A549 (cell line): ENCODE measurements around the gene GLIPR1L2. TPM values are rescaled to one million over a fixed set of nuclear protein-coding genes. Genes with fewer than 3 reads are reported as not detected.
A peak's percentile ranks its signal among the peaks of the same experiment; 100 is the strongest.

ENCODE experiments used
- ATAC-seq, 2 experiments: fragments of 200-7000 bp in 1 of 2; fragments of >200 bp in 1 of 2; cut with Nextera tagmentation in 1 of 2; cut with Tn5 transposase in 1 of 2; 3 replicates each; pipeline versions ENCODE4 v1.8.0 to v1.9.1; 2018 to 2020; ENCODE audit warnings: mild to moderate bottlenecking in 1 of 2, moderate library complexity in 1 of 2
- CTCF ChIA-PET: fragments of 300-600 bp; sonication (Branson Sonifier 250); formaldehyde crosslinking; extraction: SDS; loops from one replicate; lab custom pipeline; 2021; ENCODE audit warnings: antibody characterized with exemption, inconsistent platforms; lab: Yijun Ruan, JAX
- POLR2A ChIA-PET: fragments of 350-600 bp; formaldehyde crosslinking; extraction: SDS; loops from one replicate; lab custom pipeline; 2021; ENCODE audit warnings: antibody characterized with exemption, inconsistent platforms; lab: Yijun Ruan, JAX
- DNase-seq, 2 experiments: peaks; one replicate each; pipeline versions ENCODE4 v3.0.0 to v3.0.0-alpha.2; 2011 to 2016; ENCODE audit warnings: low read depth in 1 of 2, low spot score in 1 of 2
- FAIRE-seq: peaks from 2 replicates; lab custom pipeline; 2011; peaks lifted over from hg19 to GRCh38; lab: Jason Lieb, UNC
- H3K27ac ChIP-seq, 2 experiments: fragments of >200 bp; sonication (Bioruptor Twin); formaldehyde crosslinking; 3 replicates each; pipeline ENCODE4 v1.5.1; 2016 to 2017
- H3K4me1 ChIP-seq: fragments of >200 bp; sonication (Bioruptor Twin); formaldehyde crosslinking; 3 replicates; pipeline ENCODE4 v1.6.1; 2016
- H3K4me2 ChIP-seq: fragments of >200 bp; sonication (Bioruptor Twin); formaldehyde crosslinking; 3 replicates; pipeline ENCODE4 v1.6.1; 2016
- H3K4me3 ChIP-seq: fragments of >200 bp; sonication (Bioruptor Twin); formaldehyde crosslinking; 3 replicates; pipeline ENCODE4 v1.5.1; 2016
- H3K9me3 ChIP-seq: fragments of >200 bp; sonication (Bioruptor Twin); formaldehyde crosslinking; 3 replicates; pipeline ENCODE4 v1.6.1; 2016
- CBX2 ChIP-seq: fragments of 200-600 bp; sonication (generic); IDR thresholded peaks from 2 replicates; pipeline ENCODE4 v1.6.1; 2016; ENCODE audit warnings: low read depth, mild to moderate bottlenecking, borderline replicate concordance
- CEBPB ChIP-seq, 2 experiments: fragments of >200 bp in 1 of 2; sonication (Bioruptor Twin) in 1 of 2; formaldehyde crosslinking in 1 of 2; IDR thresholded peaks; 2 replicates each; pipeline ENCODE4 v1.6.1; 2012 to 2016
- EHF ChIP-seq: fragments of 250-450 bp; sonication (Bioruptor Pico); IDR thresholded peaks from 2 replicates; pipeline ENCODE4 v1.5.0; 2020; ENCODE audit warnings: mild to moderate bottlenecking
- EHMT2 ChIP-seq: fragments of 200-600 bp; sonication (generic); IDR thresholded peaks from 2 replicates; pipeline ENCODE4 v1.6.1; 2016; ENCODE audit warnings: antibody characterized with exemption, low read depth, mild to moderate bottlenecking, moderate library complexity
- EP300 ChIP-seq, 2 experiments: fragments of >200 bp; sonication (Bioruptor Twin); formaldehyde crosslinking; IDR thresholded peaks; 2 replicates in 1 of 2; 3 replicates in 1 of 2; pipeline ENCODE4 v1.6.1; 2016 to 2017
- FOSB ChIP-seq: fragments of 250-450 bp; sonication (Bioruptor Pico); IDR thresholded peaks from 2 replicates; pipeline ENCODE4 v1.5.0; 2020; ENCODE audit warnings: mild to moderate bottlenecking, moderate library complexity
- HDAC2 ChIP-seq: fragments of 200-600 bp; sonication (generic); IDR thresholded peaks from 2 replicates; pipeline ENCODE4 v1.6.1; 2016
- HOXB13 ChIP-seq: fragments of 250-450 bp; sonication (Bioruptor Pico); IDR thresholded peaks from 2 replicates; pipeline ENCODE4 v1.5.0; 2020; ENCODE audit warnings: low read depth, mild to moderate bottlenecking, moderate library complexity
- KDM5A ChIP-seq: fragments of 200-600 bp; sonication (generic); IDR thresholded peaks from 2 replicates; pipeline ENCODE4 v1.6.1; 2016; ENCODE audit warnings: antibody characterized with exemption, mild to moderate bottlenecking
- NPAS2 ChIP-seq: fragments of 250-450 bp; sonication (Bioruptor Pico); IDR thresholded peaks from 2 replicates; pipeline ENCODE4 v1.8.0; 2022; ENCODE audit warnings: mild to moderate bottlenecking, moderate library complexity, borderline replicate concordance
- NR3C1 ChIP-seq: fragments of >200 bp; sonication (Bioruptor Twin); formaldehyde crosslinking; IDR thresholded peaks from 3 replicates; pipeline ENCODE4 v1.6.1; 2017
- PHF8 ChIP-seq: fragments of 200-600 bp; sonication (generic); IDR thresholded peaks from 2 replicates; pipeline ENCODE4 v1.6.1; 2016; ENCODE audit warnings: low read depth, mild to moderate bottlenecking, antibody characterized with exemption, moderate library complexity, borderline replicate concordance
- RARB ChIP-seq: fragments of 250-450 bp; sonication (Bioruptor Pico); IDR thresholded peaks from 2 replicates; pipeline ENCODE4 v1.8.0; 2021; ENCODE audit warnings: mild to moderate bottlenecking, moderate library complexity
- RCOR1 ChIP-seq: fragments of 150-350 bp; IDR thresholded peaks from 2 replicates; pipeline ENCODE4 v1.6.1; 2014; ENCODE audit warnings: antibody characterized with exemption, low read length, low read depth
- RNF2 ChIP-seq: fragments of 200-600 bp; sonication (generic); IDR thresholded peaks from 2 replicates; pipeline ENCODE4 v1.6.1; 2016; ENCODE audit warnings: low read depth, mild to moderate bottlenecking, antibody characterized with exemption, moderate library complexity, borderline replicate concordance
- TP53 ChIP-seq: fragments of 250-450 bp; sonication (Bioruptor Pico); IDR thresholded peaks from 2 replicates; pipeline ENCODE4 v1.5.0; 2021; ENCODE audit warnings: mild to moderate bottlenecking, moderate library complexity
- ZSCAN20 ChIP-seq: fragments of 250-450 bp; sonication (Bioruptor Pico); IDR thresholded peaks from 2 replicates; pipeline ENCODE4 v1.8.0; 2022; ENCODE audit warnings: mild to moderate bottlenecking, moderate library complexity
- WGBS: methylation state at CpG from one replicate; pipeline ENCODE4 v1.1.6; 2017; ENCODE audit errors: missing lambda C conversion rate; 5-methylcytosine and 5-hydroxymethylcytosine counted together
- polyA plus RNA-seq, 4 experiments: library from polyadenylated mRNA; depleted of rRNA in 3 of 4; stranded (reverse); fragments of >200 nt; fragmentation: RNase III in 1 of 4; extraction: RNeasy Plus Mini Kit Qiagen cat#74134 plus additional on column Dnase treatment in 1 of 4; gene quantifications; 2 replicates in 3 of 4; 3 replicates in 1 of 4; pipeline ENCODE4 v1.2.3, GENCODE V29; 2011 to 2017
- TF ChIP-seq, protein P1 (sequence below): fragments of 450-650 bp; IDR thresholded peaks from 2 replicates; pipeline ENCODE4 v1.6.1; 2014; ENCODE audit warnings: antibody characterized with exemption
- TF ChIP-seq, protein P2 (sequence below): IDR thresholded peaks from 2 replicates; pipeline ENCODE4 v1.6.1; 2012
- TF ChIP-seq, protein P3 (sequence below): fragments of >200 bp; sonication (Bioruptor Twin); formaldehyde crosslinking; IDR thresholded peaks from 3 replicates; pipeline ENCODE4 v1.6.1; 2016
- TF ChIP-seq, protein P4 (sequence below): fragments of 250-450 bp; sonication (Bioruptor Pico); IDR thresholded peaks from 2 replicates; pipeline ENCODE4 v1.5.0; 2020; ENCODE audit warnings: low read depth, mild to moderate bottlenecking, moderate library complexity

The GLIPR1L2 gene
- polyA plus RNA-seq, 2 of the 4 experiments (the other 2 are of a cell fraction) = 0.40 to 0.90 TPM

DNA sequence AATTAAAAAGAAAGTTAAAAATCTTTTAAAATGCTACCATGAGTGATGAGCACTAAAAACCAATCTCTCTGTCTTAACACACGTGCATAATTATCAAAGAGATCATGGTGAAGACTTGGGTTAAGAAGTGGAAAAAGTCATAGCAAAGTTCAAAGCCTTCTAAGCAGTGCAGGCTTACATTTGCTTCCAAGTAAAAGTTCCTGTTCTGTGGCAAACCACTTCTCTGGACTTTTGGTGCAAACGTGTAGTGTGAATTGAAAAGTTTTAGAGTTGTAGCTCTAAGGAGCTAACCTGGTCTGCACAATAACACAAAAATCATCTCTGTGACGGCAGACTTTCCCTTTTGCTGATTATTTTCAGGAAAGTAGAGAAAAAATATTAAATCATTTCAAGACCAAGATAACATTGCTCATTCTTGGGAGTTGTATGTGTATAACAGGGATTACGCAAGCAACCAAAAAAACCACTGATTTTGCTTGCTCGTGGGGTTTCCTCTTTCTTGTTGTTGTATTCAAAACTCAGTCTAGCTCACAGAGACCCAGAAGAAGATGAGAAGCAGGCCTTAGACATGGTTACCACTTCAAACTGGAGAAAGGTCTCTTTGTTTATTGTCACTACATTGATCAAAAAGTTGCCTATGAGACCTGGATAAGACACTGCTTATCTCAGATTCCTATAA, 87.4 kb downstream of the GLIPR1L2 start:
- FAIRE-seq (no peak), DNase-seq (no peak), ATAC-seq (no peak)
- Histone ChIP-seq H3K4me1 (peaks cover 18% of the 10 kb centered on the region; the same call in 2 of the 3 replicates), H3K9me3 (no peaks in the 10 kb centered on the region), H3K4me3 (no peak overlapping the region), H3K27ac (no peak overlapping the region), H3K4me2 (no peak overlapping the region)
- WGBS = 82% methylated on average over 5 of the region's 5 CpGs
- ChIA-PET CTCF (interaction anchor here (1.0 to 1.7 kb wide), 3 partner anchors 87 to 790 kb away, joined by 3 to 4 read pairs (median 4); partner anchors contain the start of genes GLIPR1L1 and GLIPR1L2), POLR2A (no interaction called here)
- TF ChIP-seq, protein P1, sequence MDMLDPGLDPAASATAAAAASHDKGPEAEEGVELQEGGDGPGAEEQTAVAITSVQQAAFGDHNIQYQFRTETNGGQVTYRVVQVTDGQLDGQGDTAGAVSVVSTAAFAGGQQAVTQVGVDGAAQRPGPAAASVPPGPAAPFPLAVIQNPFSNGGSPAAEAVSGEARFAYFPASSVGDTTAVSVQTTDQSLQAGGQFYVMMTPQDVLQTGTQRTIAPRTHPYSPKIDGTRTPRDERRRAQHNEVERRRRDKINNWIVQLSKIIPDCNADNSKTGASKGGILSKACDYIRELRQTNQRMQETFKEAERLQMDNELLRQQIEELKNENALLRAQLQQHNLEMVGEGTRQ = no peak
- peak in 1 of 2 experiments; percentile 31; a peak in 2 of 4 replicates for TF ChIP-seq CEBPB (IDR thresholded peaks at IDR 0.05)

DNA sequence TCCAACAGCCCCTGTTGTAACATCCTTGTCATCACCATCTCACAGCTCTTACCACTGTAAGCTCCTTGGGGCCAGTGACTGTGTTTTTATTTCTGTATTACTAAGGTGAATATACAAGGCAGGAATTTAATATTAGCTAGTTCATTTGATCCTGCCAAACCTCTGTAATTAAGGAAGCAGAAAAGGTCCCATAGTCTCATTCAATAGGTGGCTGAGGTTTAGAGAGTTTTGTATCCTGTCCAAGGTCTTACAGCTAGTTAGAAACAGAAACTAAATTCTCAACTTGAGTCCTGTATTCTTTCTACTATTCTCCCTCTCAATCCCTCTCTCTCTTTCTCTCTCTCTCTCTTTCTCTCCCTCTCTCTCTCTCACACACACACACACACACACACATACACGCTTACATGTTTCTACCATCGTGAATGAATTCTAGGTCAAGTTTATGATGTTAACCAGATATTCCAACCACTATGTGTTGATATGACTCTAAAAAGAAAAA, 89.1 kb downstream of the GLIPR1L2 start:
- ChIA-PET POLR2A (interaction anchor here (0.6 to 3.2 kb wide), 2 partner anchors 27 to 89 kb away, joined by 6 to 25 read pairs; partner anchors contain the start of gene GLIPR1L2), CTCF (interaction anchor here (0.8 to 1.7 kb wide), 7 partner anchors 8 to 791 kb away, joined by 3 to 8 read pairs (median 3); partner anchors contain the start of gene GLIPR1L2)
- Histone ChIP-seq H3K27ac (peak overlapping the region; percentile 48 to 83), H3K9me3 (no peaks in the 10 kb centered on the region), H3K4me3 (peak overlapping the region; percentile 37; the same call in 2 of the 3 replicates), H3K4me2 (peak overlapping the region; percentile 74), H3K4me1 (peaks cover 25% of the 10 kb centered on the region; the same call in 2 of the 3 replicates)
- DNase-seq = no peak
- no peak for FAIRE-seq
- 24% methylated on average over 2 of the region's 2 CpGs for WGBS
- TF ChIP-seq RARB (CRISPR knock-in tag) = no peak
- TF ChIP-seq TP53 = no peak
- TF ChIP-seq, protein P2, sequence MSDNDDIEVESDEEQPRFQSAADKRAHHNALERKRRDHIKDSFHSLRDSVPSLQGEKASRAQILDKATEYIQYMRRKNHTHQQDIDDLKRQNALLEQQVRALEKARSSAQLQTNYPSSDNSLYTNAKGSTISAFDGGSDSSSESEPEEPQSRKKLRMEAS = no peak
- TF ChIP-seq FOSB = no peak
- no peak for TF ChIP-seq ZSCAN20
- TF ChIP-seq NR3C1 = no peak
- no peak for TF ChIP-seq CBX2
- TF ChIP-seq EHMT2 = no peak
- TF ChIP-seq RCOR1 = no peak
- no peak for TF ChIP-seq HOXB13 (CRISPR knock-in tag)
- no peak for TF ChIP-seq KDM5A
- TF ChIP-seq EP300 (IDR thresholded peaks at IDR 0.05) = no peak
- TF ChIP-seq HDAC2 = no peak
- TF ChIP-seq RNF2 = no peak
- TF ChIP-seq, protein P3, sequence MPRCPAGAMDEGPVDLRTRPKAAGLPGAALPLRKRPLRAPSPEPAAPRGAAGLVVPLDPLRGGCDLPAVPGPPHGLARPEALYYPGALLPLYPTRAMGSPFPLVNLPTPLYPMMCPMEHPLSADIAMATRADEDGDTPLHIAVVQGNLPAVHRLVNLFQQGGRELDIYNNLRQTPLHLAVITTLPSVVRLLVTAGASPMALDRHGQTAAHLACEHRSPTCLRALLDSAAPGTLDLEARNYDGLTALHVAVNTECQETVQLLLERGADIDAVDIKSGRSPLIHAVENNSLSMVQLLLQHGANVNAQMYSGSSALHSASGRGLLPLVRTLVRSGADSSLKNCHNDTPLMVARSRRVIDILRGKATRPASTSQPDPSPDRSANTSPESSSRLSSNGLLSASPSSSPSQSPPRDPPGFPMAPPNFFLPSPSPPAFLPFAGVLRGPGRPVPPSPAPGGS = no peak
- TF ChIP-seq, protein P4, sequence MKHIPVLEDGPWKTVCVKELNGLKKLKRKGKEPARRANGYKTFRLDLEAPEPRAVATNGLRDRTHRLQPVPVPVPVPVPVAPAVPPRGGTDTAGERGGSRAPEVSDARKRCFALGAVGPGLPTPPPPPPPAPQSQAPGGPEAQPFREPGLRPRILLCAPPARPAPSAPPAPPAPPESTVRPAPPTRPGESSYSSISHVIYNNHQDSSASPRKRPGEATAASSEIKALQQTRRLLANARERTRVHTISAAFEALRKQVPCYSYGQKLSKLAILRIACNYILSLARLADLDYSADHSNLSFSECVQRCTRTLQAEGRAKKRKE (CRISPR knock-in tag) = no peak
- TF ChIP-seq EHF (CRISPR knock-in tag) = no peak
- no peak for TF ChIP-seq NPAS2 (CRISPR knock-in tag)
- TF ChIP-seq PHF8 = no peak
- TF ChIP-seq, all 56 proteins: peak for 0
- peak in 1 of 2 experiments; percentile 32; a peak in 3 of 6 replicates for ATAC-seq
